HEK293 (cell line): ENCODE measurements around the gene PTPRG.

Experiments used
- ZBTB17 ChIP-seq: fragments of 450-650 bp; formaldehyde crosslinking; IDR thresholded peaks from 2 replicates; pipeline ENCODE4 v1.5.1; 2016; ENCODE audit warnings: missing biosample characterization, missing genetic modification characterization
- ZNF629 ChIP-seq: fragments of 450-650 bp; formaldehyde crosslinking; IDR thresholded peaks from 2 replicates; pipeline ENCODE4 v1.5.1; 2017; ENCODE audit warnings: missing biosample characterization, missing genetic modification characterization
- TF ChIP-seq, protein P1 (sequence below): fragments of 450-650 bp; formaldehyde crosslinking; IDR thresholded peaks from 2 replicates; pipeline ENCODE4 v1.5.1; 2016; ENCODE audit warnings: missing biosample characterization, missing genetic modification characterization
- TF ChIP-seq, protein P2 (sequence below): fragments of 450-650 bp; formaldehyde crosslinking; IDR thresholded peaks from 2 replicates; pipeline ENCODE4 v1.5.1; 2016; ENCODE audit warnings: missing biosample characterization, missing genetic modification characterization

DNA sequence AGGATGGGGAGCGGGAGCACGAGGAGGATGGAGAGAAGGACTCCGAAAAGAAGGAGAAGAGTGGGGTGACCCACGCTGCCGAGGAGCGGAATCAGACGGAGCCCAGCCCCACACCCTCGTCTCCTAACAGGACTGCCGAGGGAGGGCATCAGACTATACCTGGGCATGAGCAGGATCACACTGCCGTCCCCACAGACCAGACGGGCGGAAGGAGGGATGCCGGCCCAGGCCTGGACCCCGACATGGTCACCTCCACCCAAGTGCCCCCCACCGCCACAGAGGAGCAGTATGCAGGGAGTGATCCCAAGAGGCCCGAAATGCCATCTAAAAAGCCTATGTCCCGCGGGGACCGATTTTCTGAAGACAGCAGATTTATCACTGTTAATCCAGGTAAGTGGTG, 642.2 kb downstream of the PTPRG start:
- TF ChIP-seq, protein P1, sequence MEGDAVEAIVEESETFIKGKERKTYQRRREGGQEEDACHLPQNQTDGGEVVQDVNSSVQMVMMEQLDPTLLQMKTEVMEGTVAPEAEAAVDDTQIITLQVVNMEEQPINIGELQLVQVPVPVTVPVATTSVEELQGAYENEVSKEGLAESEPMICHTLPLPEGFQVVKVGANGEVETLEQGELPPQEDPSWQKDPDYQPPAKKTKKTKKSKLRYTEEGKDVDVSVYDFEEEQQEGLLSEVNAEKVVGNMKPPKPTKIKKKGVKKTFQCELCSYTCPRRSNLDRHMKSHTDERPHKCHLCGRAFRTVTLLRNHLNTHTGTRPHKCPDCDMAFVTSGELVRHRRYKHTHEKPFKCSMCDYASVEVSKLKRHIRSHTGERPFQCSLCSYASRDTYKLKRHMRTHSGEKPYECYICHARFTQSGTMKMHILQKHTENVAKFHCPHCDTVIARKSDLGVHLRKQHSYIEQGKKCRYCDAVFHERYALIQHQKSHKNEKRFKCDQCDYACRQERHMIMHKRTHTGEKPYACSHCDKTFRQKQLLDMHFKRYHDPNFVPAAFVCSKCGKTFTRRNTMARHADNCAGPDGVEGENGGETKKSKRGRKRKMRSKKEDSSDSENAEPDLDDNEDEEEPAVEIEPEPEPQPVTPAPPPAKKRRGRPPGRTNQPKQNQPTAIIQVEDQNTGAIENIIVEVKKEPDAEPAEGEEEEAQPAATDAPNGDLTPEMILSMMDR, result no peak
- TF ChIP-seq, protein P2, sequence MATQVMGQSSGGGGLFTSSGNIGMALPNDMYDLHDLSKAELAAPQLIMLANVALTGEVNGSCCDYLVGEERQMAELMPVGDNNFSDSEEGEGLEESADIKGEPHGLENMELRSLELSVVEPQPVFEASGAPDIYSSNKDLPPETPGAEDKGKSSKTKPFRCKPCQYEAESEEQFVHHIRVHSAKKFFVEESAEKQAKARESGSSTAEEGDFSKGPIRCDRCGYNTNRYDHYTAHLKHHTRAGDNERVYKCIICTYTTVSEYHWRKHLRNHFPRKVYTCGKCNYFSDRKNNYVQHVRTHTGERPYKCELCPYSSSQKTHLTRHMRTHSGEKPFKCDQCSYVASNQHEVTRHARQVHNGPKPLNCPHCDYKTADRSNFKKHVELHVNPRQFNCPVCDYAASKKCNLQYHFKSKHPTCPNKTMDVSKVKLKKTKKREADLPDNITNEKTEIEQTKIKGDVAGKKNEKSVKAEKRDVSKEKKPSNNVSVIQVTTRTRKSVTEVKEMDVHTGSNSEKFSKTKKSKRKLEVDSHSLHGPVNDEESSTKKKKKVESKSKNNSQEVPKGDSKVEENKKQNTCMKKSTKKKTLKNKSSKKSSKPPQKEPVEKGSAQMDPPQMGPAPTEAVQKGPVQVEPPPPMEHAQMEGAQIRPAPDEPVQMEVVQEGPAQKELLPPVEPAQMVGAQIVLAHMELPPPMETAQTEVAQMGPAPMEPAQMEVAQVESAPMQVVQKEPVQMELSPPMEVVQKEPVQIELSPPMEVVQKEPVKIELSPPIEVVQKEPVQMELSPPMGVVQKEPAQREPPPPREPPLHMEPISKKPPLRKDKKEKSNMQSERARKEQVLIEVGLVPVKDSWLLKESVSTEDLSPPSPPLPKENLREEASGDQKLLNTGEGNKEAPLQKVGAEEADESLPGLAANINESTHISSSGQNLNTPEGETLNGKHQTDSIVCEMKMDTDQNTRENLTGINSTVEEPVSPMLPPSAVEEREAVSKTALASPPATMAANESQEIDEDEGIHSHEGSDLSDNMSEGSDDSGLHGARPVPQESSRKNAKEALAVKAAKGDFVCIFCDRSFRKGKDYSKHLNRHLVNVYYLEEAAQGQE (tag by site-specific recombination), result no peak
- no peak for TF ChIP-seq ZBTB17 (tag by site-specific recombination)
- no peak for TF ChIP-seq ZNF629
